Suprapubic skin (tissue), 4 donors: ENCODE data around the gene CDKN2B-AS1. TPM values are rescaled to one million over a fixed set of nuclear protein-coding genes. Genes with fewer than 3 reads are reported as not detected.

Experiments
- DNase-seq, 2 donors: peaks; one replicate each; pipeline ENCODE4 v3.0.0-alpha.2; 2019; ENCODE audit warnings: low spot score in 2 of 2
- H3K27ac ChIP-seq: fragments of 200-600 bp; sonication (generic); one replicate; pipeline ENCODE4 v1.5.1; 2019
- H3K27me3 ChIP-seq: fragments of 200-600 bp; sonication (generic); one replicate; pipeline ENCODE4 v1.5.1; 2019
- H3K36me3 ChIP-seq: fragments of 200-600 bp; sonication (generic); one replicate; pipeline ENCODE4 v1.5.1; 2019
- H3K4me1 ChIP-seq: fragments of 200-600 bp; sonication (generic); one replicate; pipeline ENCODE4 v1.5.1; 2019
- H3K4me3 ChIP-seq: fragments of 200-600 bp; sonication (generic); one replicate; pipeline ENCODE4 v1.5.1; 2019; ENCODE audit warnings: mild to moderate bottlenecking
- H3K9me3 ChIP-seq: fragments of 200-600 bp; sonication (generic); one replicate; pipeline ENCODE4 v1.5.1; 2019
- CTCF ChIP-seq, 2 donors: fragments of 200-600 bp in 1 of 2; fragments of 450-650 bp in 1 of 2; sonication (generic) in 1 of 2; IDR thresholded peaks; one replicate each; pipeline ENCODE4 v1.5.1; 2016 to 2019; ENCODE audit warnings: antibody characterized with exemption in 2 of 2, mild to moderate bottlenecking in 1 of 2, moderate library complexity in 1 of 2
- EP300 ChIP-seq: sonication (generic); formaldehyde crosslinking; IDR thresholded peaks from one replicate; pipeline ENCODE4 v1.6.1; 2017; ENCODE audit warnings: antibody characterized with exemption
- POLR2A ChIP-seq, 2 donors: fragments of 450-650 bp; IDR thresholded peaks; one replicate each; pipeline ENCODE4 v1.6.1; 2017; ENCODE audit warnings: antibody characterized with exemption in 2 of 2, mild to moderate bottlenecking in 2 of 2, moderate library complexity in 2 of 2
- POLR2AphosphoS5 ChIP-seq, 3 donors: sonication (generic); formaldehyde crosslinking; IDR thresholded peaks; one replicate each; pipeline ENCODE4 v1.6.1; 2017; ENCODE audit warnings: antibody characterized with exemption in 3 of 3
- WGBS: methylation state at CpG from one replicate; pipeline ENCODE4 v1.1.5; 2018; 5-methylcytosine and 5-hydroxymethylcytosine counted together
- total RNA-seq, 4 donors: library from RNA; depleted of rRNA; stranded (reverse); fragments of >200 nt; gene quantifications; one replicate each; pipeline ENCODE4 v1.1.0, GENCODE V29; 2016

The CDKN2B-AS1 gene
- total RNA-seq, 4 donors from 2014 or later, result 0.59 TPM; not detected in 3

GRCh38 chr9:22028394-22028793, 33.8 kb downstream of the CDKN2B-AS1 start:
- H3K27me3 ChIP-seq, result no peaks in the 10 kb centered on the region
- H3K27ac ChIP-seq, result no peak overlapping the region
- no peak for DNase-seq
- H3K4me1 ChIP-seq, result peaks cover 14% of the 10 kb centered on the region
- H3K9me3 ChIP-seq, result no peaks in the 10 kb centered on the region
- TF ChIP-seq POLR2AphosphoS5 (IDR thresholded peaks at IDR 0.05) (no peak), POLR2A (IDR thresholded peaks at IDR 0.05) (no peak), EP300 (no peak), CTCF (IDR thresholded peaks at IDR 0.05) (no peak)
- H3K36me3 ChIP-seq, result no peaks in the 10 kb centered on the region
- no peak overlapping the region for H3K4me3 ChIP-seq

DNA sequence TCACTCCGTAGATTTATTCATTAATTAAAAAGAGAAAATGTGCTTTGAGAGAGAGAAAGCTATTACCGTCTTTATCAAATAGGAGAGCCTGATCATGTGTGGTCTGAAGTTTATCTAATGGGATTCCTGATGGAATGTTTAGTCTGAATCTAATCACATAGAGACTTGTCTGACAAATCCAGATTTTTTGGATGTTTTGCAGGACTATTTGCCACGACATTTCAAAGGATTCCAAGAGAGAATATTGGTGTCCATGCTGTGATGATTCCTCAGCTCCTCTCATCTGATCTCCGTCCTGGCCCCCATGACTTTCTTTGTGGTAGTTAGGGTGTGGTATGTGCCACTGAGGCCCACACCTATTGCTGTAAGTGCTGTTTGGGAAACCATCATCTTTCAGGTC, 34.6 kb downstream of the CDKN2B-AS1 start:
- Histone ChIP-seq H3K27ac (no peak overlapping the region), H3K4me3 (no peak overlapping the region), H3K27me3 (no peaks in the 10 kb centered on the region), H3K9me3 (no peaks in the 10 kb centered on the region), H3K4me1 (peaks cover 16% of the 10 kb centered on the region), H3K36me3 (no peaks in the 10 kb centered on the region)
- no peak for DNase-seq
- WGBS, result 78% methylated on average over 4 of the region's 4 CpGs
- no peak for TF ChIP-seq EP300
- TF ChIP-seq POLR2AphosphoS5 (IDR thresholded peaks at IDR 0.05), result no peak
- TF ChIP-seq CTCF (IDR thresholded peaks at IDR 0.05), result no peak
- no peak for TF ChIP-seq POLR2A (IDR thresholded peaks at IDR 0.05)

- 46% methylated on average over 1 of the region's 1 CpG for WGBS
- no peaks in the 10 kb centered on the region for H3K27me3 ChIP-seq
- DNase-seq, result no peak
- H3K4me1 ChIP-seq, result peaks cover 21% of the 10 kb centered on the region
- H3K4me3 ChIP-seq, result no peak overlapping the region
- no peak for TF ChIP-seq CTCF (IDR thresholded peaks at IDR 0.05)
- no peak for TF ChIP-seq POLR2AphosphoS5 (IDR thresholded peaks at IDR 0.05)
- H3K27ac ChIP-seq, result peak overlapping the region; percentile 15
- no peaks in the 10 kb centered on the region for H3K9me3 ChIP-seq
- H3K36me3 ChIP-seq, result no peaks in the 10 kb centered on the region
Measured at GRCh38 chr9:22030101-22030598, 35.6 kb downstream of the CDKN2B-AS1 start.

DNA sequence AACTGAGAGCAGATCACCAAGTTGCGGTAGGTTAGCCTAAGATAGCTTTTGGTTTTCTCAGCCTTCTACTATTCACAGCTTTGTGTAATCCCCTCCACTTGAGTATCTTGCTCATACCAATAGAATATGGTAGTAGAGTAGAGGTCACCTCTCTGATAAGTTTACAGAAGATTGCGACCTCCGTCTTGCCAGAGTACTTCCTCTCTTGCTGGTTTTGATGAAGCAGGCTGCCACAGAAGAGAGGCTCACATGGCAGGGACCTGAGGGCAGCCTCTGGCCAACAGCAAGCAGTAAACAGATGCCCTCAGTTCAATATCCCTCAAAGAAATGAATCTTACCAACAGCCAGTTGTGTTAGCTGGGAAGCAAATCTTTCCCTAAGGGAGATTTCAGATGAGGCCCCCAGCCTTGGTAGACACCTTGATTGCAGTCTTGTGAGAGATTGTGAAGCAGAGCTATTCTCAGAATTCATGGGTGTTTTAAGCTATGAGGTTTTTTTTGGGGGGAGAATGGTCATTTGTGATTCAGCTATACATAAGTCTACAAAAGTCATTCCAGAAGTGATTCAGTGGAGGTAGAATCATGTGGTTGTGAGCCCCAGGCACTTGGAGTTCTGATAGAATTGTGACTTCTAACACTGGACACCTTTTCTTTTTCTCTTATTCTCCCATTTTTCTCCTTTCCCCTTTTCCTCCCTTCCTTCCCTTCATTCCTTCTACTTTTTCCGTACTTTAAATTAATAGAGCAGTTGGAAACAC, 37.2 kb downstream of the CDKN2B-AS1 start:
- H3K4me3 ChIP-seq, result no peak overlapping the region
- TF ChIP-seq EP300 (no peak), CTCF (IDR thresholded peaks at IDR 0.05) (no peak), POLR2A (IDR thresholded peaks at IDR 0.05) (no peak), POLR2AphosphoS5 (IDR thresholded peaks at IDR 0.05) (no peak)
- 79% methylated on average over 4 of the region's 4 CpGs for WGBS
- no peak for DNase-seq
- no peak overlapping the region for H3K27ac ChIP-seq
- no peaks in the 10 kb centered on the region for H3K36me3 ChIP-seq
- peaks cover 32% of the 10 kb centered on the region for H3K4me1 ChIP-seq
- no peaks in the 10 kb centered on the region for H3K27me3 ChIP-seq
- H3K9me3 ChIP-seq, result no peaks in the 10 kb centered on the region

DNA sequence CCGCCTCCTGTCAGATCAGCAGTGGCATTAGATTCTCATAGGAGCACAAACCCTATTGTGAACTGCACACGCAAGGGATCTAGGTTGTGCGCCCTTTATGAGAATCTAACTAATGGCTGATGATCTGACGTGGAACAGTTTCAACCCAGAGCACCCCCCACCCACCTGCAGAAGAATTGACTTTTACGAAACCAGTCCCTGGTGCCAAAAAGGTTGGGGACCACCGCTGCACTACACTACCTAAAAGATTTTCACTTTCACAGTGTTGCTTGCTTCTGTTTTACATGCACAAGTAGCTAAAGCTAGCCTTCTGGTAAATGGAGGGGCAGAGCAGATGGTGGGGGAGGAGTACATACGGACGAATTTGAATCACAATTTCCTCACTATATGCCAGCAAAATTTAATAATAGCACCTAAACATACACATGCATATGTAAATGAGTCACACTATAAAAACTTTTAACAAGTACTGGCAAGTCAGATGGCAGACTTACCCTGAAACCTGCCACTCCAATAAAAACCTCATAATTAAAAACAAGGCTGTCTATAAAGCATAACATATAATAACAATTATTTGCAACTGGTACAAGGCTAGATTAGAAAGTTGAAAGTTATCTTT, 38.5 kb downstream of the CDKN2B-AS1 start:
- no peaks in the 10 kb centered on the region for H3K36me3 ChIP-seq
- no peak overlapping the region for H3K27ac ChIP-seq
- peaks cover 44% of the 10 kb centered on the region for H3K4me1 ChIP-seq
- H3K9me3 ChIP-seq, result no peaks in the 10 kb centered on the region
- no peak for TF ChIP-seq CTCF (IDR thresholded peaks at IDR 0.05)
- no peak for DNase-seq
- 68% methylated on average over 8 of the region's 8 CpGs for WGBS
- no peaks in the 10 kb centered on the region for H3K27me3 ChIP-seq
- H3K4me3 ChIP-seq, result no peak overlapping the region
